ENCODE measurements around the gene SULT1C3. TPM values are rescaled to one million over a fixed set of nuclear protein-coding genes. Genes with fewer than 3 reads are reported as not detected.

The SULT1C3 gene
- total and polyA plus RNA-seq, 2 of the 4 experiments (the other 2 are of a cell fraction) = not detected

DNA sequence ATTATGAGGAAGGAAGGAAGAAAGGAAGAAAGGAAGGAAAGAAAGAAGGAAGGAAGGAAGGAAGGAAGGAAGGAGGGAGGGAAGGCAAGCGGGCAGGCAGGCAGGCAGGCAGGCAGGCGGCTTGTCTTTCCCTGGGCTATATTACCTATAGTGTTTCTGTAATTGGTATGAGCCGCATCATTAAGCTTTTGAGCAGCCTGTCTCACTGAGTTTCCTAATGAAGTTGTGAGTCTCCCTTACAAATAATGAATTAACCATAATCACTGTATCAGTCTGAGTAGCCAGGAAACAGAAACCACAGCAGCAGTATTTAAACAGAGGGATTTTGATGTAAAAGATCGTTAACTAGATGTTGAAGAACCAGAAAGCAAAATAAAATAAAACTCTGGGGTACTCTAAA is 11.8 kb upstream of the SULT1C3 start:
- Histone ChIP-seq H3K14ac (replicated peaks; ENCODE audit: low read depth, low read length) (no peak overlapping the region), H3K4ac (ENCODE audit: low read depth, low read length) (no peak overlapping the region), H2AK9ac (replicated peaks; ENCODE audit: low read depth, low read length, poor library complexity) (no peak overlapping the region), H2BK20ac (ENCODE audit: low read depth, low read length) (no peak overlapping the region), H3K27me3 (ENCODE audit: control insufficient read depth, insufficient read depth, low read length) (peaks cover 2% of the 10 kb centered on the region; the same call in 1 of the 2 replicates), H2AK5ac (ENCODE audit: low read depth, low read length) (no peak overlapping the region), H4K20me1 (ENCODE audit: insufficient read depth, low read length) (no peaks in the 10 kb centered on the region), H2BK5ac (ENCODE audit: low read depth, low read length, poor library complexity, severe bottlenecking) (no peak overlapping the region), H3K18ac (ENCODE audit: low read depth, low read length) (no peak overlapping the region), H3K23ac (ENCODE audit: low read depth, low read length) (no peak overlapping the region), H4K8ac (ENCODE audit: low read depth in 2 of 2, low read length in 2 of 2) (no peak overlapping the region), H2BK120ac (ENCODE audit: low read depth, low read length) (no peak overlapping the region), H3K4me1 (ENCODE audit: control insufficient read depth, insufficient read depth, low read length) (no peaks in the 10 kb centered on the region), H3K56ac (ENCODE audit: extremely low read depth, insufficient read depth, low read length) (no peak overlapping the region), H4K91ac (ENCODE audit: insufficient read depth, low read depth, low read length) (no peak overlapping the region), H4K5ac (ENCODE audit: low read depth, low read length) (no peak overlapping the region), H3K4me2 (ENCODE audit: low read depth, low read length) (no peak overlapping the region), H3K27ac (ENCODE audit: insufficient read depth, low read length) (no peak overlapping the region), H3K4me3 (ENCODE audit: insufficient read depth, low read depth, low read length) (no peak overlapping the region), H3K9me1 (ENCODE audit: insufficient read depth, low read length) (no peaks in the 10 kb centered on the region), H3K79me1 (ENCODE audit: low read depth in 1 of 2, low read length in 2 of 2) (no peaks in the 10 kb centered on the region), H3K9me3 (ENCODE audit: control insufficient read depth, insufficient read depth, low read length) (peaks cover 7% of the 10 kb centered on the region), H2BK15ac (ENCODE audit: low read depth, low read length) (no peak overlapping the region), H2AFZ (replicated peaks; ENCODE audit: low read length, poor library complexity) (no peak overlapping the region), H3K9ac (ENCODE audit: low read depth, low read length) (no peak overlapping the region), H3K36me3 (ENCODE audit: control insufficient read depth, insufficient read depth, low read length) (no peaks in the 10 kb centered on the region)
- in situ Hi-C loops (cut with MboI; ENCODE audit: low sequenced_read_pairs) = no loop called here
- no TSS peak for BruUV-seq (replicated peaks)
- TF ChIP-seq FOS (IDR thresholded peaks at IDR 0.05; ENCODE audit: low read depth, low read length) (no peak), MAFK (IDR thresholded peaks at IDR 0.05; ENCODE audit: low read depth, low read length) (no peak), CEBPB (IDR thresholded peaks at IDR 0.05; ENCODE audit: low read depth, low read length) (no peak), SMC3 (IDR thresholded peaks at IDR 0.05; ENCODE audit: low read depth, low read length) (no peak), CTCF (conservative IDR thresholded peaks at IDR 0.05; ENCODE audit: low read depth, low read length) (no peak), MXI1 (IDR thresholded peaks at IDR 0.05; ENCODE audit: borderline replicate concordance, low read depth, low read length) (no peak), RFX5 (IDR thresholded peaks at IDR 0.05; ENCODE audit: low read depth, low read length) (no peak)
- CTCF ChIA-PET = no interaction called here
- intact Hi-C loops (cut with micrococcal nuclease) = no loop called here
- no peak for DNase-seq
- no peak for ATAC-seq (ENCODE audit: low read depth)
- WGBS, 2 experiments (ENCODE audit: extremely low coverage in 2 of 2, insufficient read length in 1 of 2) = no CpG with 5 or more reads among the region's 4 CpGs
- POLR2A ChIA-PET (ENCODE audit: unreplicated experiment) = no interaction called here
- dilution Hi-C loops (cut with HindIII; ENCODE audit: low sequenced_read_pairs, unreplicated experiment) = no loop called here

All from IMR-90 (cell line).